GM12878 (cell line): ENCODE data around the gene CLEC4E.

Source experiments
- CTCF ChIP-seq, 3 experiments: IDR thresholded peaks in 2 of 3; conservative IDR thresholded peaks in 1 of 3; 2 replicates each; pipeline ENCODE4 v1.5.1; 2011; ENCODE audit warnings: low read depth in 3 of 3, low read length in 3 of 3, mild to moderate bottlenecking in 3 of 3, control low read depth in 2 of 3, moderate library complexity in 2 of 3, inconsistent platforms in 1 of 3, mixed read lengths in 1 of 3; ENCODE audit not compliant: control insufficient read depth in 2 of 3, insufficient read depth in 1 of 3; ENCODE audit errors: extremely low read depth in 1 of 3
- POLR2AphosphoS5 ChIP-seq: IDR thresholded peaks from 2 replicates; pipeline ENCODE4 v1.6.1; 2011; ENCODE audit warnings: mild to moderate bottlenecking, low read length, inconsistent platforms
- RB1 ChIP-seq: fragments of 450-650 bp; formaldehyde crosslinking; IDR thresholded peaks from 2 replicates; pipeline ENCODE4 v1.6.1; 2017; ENCODE audit warnings: mild to moderate bottlenecking, borderline replicate concordance
- RBBP5 ChIP-seq: fragments of 200-600 bp; sonication (generic); conservative IDR thresholded peaks from 2 replicates; pipeline ENCODE4 v1.6.1; 2016

GRCh38 chr12:8581098-8581784 lies 40.5 kb upstream of the CLEC4E start:
- TF ChIP-seq POLR2AphosphoS5 (no peak), RBBP5 (no peak), CTCF (IDR thresholded peaks at IDR 0.05 in 2 of 3, conservative IDR thresholded peaks at IDR 0.05 in 1 of 3; ENCODE audit: control insufficient read depth in 2 of 3, extremely low read depth in 1 of 3, insufficient read depth in 1 of 3, low read depth in 3 of 3, low read length in 3 of 3) (no peak), RB1 (no peak)
